ENCODE data around the gene METTL27. TPM values are rescaled to one million over a fixed set of nuclear protein-coding genes. Genes with fewer than 3 reads are reported as not detected.

The METTL27 gene
- total RNA-seq, 1 donor from 2014 or later, result 4.0 TPM

DNA sequence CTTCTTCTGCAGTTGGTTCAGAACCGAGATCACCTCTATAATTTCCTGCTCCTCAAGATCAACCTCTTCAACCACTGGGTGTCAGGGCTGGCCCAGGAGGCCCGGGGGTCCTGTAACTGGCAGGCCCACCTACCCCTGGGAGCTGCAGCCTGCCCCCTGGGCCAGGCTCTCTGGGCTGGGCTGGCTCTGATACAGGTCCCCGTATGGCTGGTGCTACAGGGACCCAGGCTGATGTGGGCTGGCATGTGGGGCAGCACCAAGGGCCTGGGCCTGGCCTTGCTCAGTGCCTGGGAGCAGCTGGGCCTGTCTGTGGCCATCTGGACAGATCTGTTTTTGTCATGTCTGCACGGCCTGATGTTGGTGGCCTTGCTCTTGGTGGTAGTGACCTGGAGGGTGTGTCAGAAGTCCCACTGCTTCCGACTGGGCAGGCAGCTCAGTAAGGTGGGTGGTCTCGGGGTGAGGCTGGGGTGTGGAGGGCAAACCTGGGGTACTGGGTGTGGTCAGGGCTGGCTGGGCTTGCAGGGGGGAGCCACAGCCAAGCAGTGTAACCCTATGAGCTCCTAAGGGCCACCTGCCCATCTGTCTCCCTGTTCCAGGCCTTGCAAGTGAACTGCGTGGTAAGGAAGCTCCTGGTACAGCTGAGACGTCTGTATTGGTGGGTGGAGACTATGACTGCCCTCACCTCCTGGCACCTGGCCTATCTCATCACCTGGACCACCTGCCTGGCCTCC is 22.8 kb upstream of the METTL27 start:
- no peaks in the 10 kb centered on the region for H3K27me3 ChIP-seq (ENCODE audit: low read depth)
- no peak overlapping the region for H3K27ac ChIP-seq
- DNase-seq (no peak), ATAC-seq (no peak)
- H3K9me3 ChIP-seq, result no peaks in the 10 kb centered on the region
- H3K4me1 ChIP-seq, result peaks cover 18% of the 10 kb centered on the region
- no peaks in the 10 kb centered on the region for H3K36me3 ChIP-seq
- no peak for TF ChIP-seq CTCF (IDR thresholded peaks at IDR 0.05)
- intact Hi-C loops (cut with DNase I), result no loop called here
- H3K4me3 ChIP-seq, result no peak overlapping the region

DNA sequence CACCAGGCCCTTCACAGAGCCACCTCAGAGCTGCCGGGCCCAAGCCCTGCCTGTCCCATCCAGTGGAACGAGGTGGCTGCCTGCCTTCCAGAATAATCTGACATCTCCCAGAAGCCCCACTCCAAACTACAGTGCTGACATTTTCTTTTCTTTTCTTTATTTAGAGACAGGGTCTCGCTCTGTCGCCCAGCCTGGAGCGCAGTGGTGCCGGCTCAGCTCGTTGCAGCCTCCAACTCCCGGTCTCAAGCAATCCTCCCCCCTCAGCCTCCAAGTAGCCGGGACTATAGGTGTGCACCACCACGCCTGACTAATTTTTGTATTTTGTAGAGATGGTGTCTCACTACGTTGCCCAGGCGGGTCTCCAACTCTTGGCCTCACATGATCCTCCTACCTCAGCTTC is 19.0 kb upstream of the METTL27 start:
- ATAC-seq (no peak), DNase-seq (no peak)
- no peaks in the 10 kb centered on the region for H3K36me3 ChIP-seq
- no peak for TF ChIP-seq CTCF (IDR thresholded peaks at IDR 0.05)
- no peak overlapping the region for H3K27ac ChIP-seq
- H3K4me3 ChIP-seq, result no peak overlapping the region
- no peaks in the 10 kb centered on the region for H3K9me3 ChIP-seq
- H3K27me3 ChIP-seq (ENCODE audit: low read depth), result no peaks in the 10 kb centered on the region
- no peaks in the 10 kb centered on the region for H3K4me1 ChIP-seq
- intact Hi-C loops (cut with DNase I), result no loop called here

DNA sequence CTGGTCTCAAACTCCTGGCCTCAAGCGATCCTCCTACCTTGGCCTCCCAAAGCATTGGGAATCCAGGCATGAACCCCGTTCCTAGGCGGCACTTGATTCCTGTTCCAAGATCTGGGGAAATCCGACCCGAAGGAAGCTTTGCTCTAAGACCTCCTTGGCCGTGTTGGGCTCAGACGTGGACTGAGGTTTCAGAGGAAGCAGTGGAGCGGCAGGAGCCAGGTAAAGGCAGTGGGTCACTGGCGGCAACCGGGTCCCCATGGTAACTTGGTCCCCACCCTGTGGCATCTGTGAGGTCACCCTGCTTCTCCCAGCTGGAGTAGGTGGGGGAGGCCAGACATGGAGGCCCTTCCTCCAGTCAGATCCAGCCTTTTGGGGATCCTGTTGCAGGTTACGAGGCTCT is 18.5 kb upstream of the METTL27 start, which contains the start of gene TMEM270:
TMEM270 (plus strand) TSS at position 301 of the 400 bp plus-strand sequence; CDS start at position 337, 36 bp downstream.
- Histone ChIP-seq H3K27me3 (ENCODE audit: low read depth) (no peaks in the 10 kb centered on the region), H3K36me3 (no peaks in the 10 kb centered on the region), H3K9me3 (no peaks in the 10 kb centered on the region), H3K4me1 (peaks cover under 1% of the 10 kb centered on the region), H3K4me3 (no peak within 1 kb of the TSS), H3K27ac (no peak within 1 kb of the TSS)
- intact Hi-C loops (cut with DNase I), result no loop called here
- ATAC-seq, result no peak
- DNase-seq, result no peak
- TF ChIP-seq CTCF (IDR thresholded peaks at IDR 0.05), result no peak

- DNase-seq, result no peak
- intact Hi-C loops (cut with DNase I), result no loop called here
- no peaks in the 10 kb centered on the region for H3K36me3 ChIP-seq
- TF ChIP-seq CTCF (IDR thresholded peaks at IDR 0.05), result no peak
- H3K4me3 ChIP-seq, result no peak overlapping the region
- H3K27me3 ChIP-seq (ENCODE audit: low read depth), result no peaks in the 10 kb centered on the region
- peaks cover 5% of the 10 kb centered on the region for H3K4me1 ChIP-seq
- no peak for ATAC-seq
- H3K9me3 ChIP-seq, result no peaks in the 10 kb centered on the region
- H3K27ac ChIP-seq, result no peak overlapping the region
These were observed 16.5 kb upstream of the METTL27 start for GRCh38 chr7:73858807-73859206.

- ATAC-seq (no peak), DNase-seq (no peak)
- intact Hi-C loops (cut with DNase I), result no loop called here
- peaks cover 5% of the 10 kb centered on the region for H3K4me1 ChIP-seq
- H3K9me3 ChIP-seq, result no peaks in the 10 kb centered on the region
- no peak overlapping the region for H3K27ac ChIP-seq
- no peak for TF ChIP-seq CTCF (IDR thresholded peaks at IDR 0.05)
- no peak overlapping the region for H3K4me3 ChIP-seq
- no peaks in the 10 kb centered on the region for H3K27me3 ChIP-seq (ENCODE audit: low read depth)
- no peaks in the 10 kb centered on the region for H3K36me3 ChIP-seq
These were observed 14.6 kb upstream of the METTL27 start for GRCh38 chr7:73856941-73857340.

Data from lower lobe of right lung (tissue), 2 donors.